Stimulated activated CD4-positive, alpha-beta T cell treated with anti-CD3 and anti-CD28 coated beads, Interleukin-4, amount 100 ng/mL, for 4 hours (primary cell): Measurements from ENCODE around the gene GGT1.
A peak's percentile ranks its signal among the peaks of the same experiment; 100 is the strongest.
"Not testable (repeated sequence)": the region's sequence is repeated elsewhere in the genome, so short reads cannot be mapped to it uniquely, and the experiment has no call there.

Experiments used
- DNase-seq, 2 experiments: peaks; one replicate each; pipeline ENCODE4 v3.0.0-alpha.2; 2020

The GGT1 gene

DNA sequence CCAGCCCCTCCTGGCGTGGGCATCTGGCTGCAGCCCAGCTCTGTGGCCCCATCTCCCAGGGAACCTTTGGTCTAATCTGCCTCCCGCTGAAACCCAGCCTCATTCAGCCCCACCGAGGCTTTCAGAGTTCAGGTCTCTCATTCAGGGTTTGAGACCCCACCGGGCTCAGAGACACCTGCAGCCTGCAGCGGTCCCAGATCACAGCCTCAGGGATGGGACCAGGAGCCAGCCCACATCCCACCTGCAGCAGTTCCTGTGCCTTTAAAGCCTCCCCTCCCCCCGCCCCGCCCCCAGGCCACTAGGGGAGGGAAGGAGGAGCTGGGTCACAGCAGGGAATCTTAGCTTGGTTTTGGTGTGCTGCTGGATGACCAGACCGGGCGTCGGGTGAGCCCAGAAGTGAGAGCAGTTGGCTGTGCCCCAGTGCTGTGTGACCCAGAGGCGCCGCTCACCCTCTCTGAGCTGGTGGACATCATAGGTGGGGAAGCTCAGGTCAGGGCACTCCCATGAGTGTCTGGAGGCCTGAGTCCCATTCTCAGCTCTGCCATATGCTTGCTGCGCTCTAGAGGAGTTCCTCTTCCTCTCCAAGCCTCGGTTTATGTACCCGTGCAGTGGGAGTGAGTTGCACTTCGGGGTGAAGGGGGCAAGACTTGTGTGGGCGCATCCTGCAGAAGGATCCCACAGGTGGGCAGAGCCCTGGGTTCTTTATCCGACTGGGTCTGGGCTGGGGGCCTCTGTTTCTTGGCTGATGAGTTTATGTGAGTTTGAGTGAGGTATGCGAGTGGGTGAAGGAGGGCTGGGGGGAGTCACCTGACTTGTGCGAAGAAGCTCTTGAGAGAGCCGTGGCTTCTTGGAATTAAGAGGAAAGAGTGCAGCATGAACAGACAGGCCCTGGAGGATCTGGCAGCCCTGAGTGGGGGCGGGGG lies at the start of gene GGT1:
GGT1 (plus strand) TSS at position 347 of the 923 bp plus-strand sequence. CDS start 7,889 bp downstream, outside the sequence.
- not testable (repeated sequence) for DNase-seq

DNA sequence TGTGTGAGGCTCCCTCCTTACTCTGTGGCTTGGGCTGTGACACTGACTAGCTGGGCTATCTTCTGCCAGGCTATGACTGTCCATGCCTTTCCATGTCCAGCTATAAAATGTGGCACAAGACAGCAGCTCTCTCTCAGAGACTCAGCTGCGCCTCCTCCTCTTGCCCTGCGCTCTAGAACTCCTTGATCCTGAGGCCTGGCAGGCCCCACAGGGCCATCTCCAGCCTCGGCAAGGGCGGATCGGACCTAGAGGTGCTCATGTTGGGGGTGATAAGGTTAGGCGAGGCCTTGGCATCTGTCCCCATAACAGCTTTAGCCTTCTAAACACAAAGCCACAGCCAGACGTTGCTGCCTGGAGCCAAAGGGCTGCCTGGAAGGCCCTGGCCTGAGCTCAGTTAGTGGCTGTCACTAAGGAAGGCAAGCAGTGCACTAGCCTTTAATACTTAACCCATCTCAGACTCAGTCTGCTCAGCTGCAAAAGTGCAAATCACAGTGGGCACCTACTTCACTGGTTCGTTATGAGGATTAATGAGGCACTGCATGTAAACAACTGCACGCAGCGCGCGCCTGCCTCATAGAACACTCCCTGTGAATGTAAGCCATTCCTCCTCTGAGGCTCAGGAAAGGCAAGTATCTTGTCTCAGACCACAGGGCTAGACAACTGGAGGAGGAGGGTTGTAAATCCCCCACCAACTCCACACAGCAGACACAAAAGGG lies 49.2 kb upstream of the GGT1 start:
- no peak for DNase-seq

DNA sequence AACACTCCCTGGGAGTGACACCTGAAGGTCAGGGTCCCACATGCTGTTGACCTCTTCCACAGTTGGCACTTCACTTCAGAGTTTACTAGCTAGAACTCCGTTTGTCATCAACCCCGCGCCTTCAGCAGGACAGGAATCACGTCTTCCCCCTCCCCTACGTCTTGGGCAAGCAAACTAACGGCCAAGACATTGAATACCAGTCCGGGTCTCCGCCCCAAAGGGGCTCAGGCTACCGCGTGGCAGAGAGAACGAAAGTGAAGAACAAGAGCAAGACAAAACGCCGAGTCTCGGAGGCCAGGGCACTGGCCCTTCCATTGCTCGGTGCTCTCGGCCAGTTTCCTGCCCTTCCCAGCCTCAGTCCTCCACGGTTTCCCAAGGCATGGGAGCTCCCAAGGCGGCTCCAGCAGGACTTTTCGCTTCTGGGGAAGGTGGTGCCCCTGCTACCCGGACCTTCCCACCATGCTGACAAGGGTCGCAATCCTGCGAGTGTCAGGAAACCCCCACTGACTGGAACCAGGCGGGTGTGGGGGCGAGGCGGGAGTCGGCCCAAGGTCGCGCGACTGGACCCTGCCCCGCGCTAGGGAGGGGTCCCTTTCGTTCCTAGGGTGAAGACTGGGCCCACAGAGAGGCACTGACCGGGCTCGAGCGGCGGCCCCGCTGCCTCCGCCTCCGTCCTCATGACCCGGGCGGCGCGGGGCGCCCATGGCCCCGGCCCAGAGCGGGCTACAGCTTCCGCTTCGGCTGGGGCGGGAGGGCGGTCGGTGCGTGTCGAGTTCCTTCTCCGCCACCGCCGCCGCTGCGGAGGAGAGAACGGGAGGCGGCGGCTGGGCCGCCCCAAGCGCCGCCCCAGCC lies 48.5 kb upstream of the GGT1 start, which contains the start of gene GUCD1:
GUCD1 (minus strand) TSS at position 826 of the 852 bp plus-strand sequence; CDS start at position 679, 147 bp downstream.
- peak; percentile 20 to 35 for DNase-seq

DNA sequence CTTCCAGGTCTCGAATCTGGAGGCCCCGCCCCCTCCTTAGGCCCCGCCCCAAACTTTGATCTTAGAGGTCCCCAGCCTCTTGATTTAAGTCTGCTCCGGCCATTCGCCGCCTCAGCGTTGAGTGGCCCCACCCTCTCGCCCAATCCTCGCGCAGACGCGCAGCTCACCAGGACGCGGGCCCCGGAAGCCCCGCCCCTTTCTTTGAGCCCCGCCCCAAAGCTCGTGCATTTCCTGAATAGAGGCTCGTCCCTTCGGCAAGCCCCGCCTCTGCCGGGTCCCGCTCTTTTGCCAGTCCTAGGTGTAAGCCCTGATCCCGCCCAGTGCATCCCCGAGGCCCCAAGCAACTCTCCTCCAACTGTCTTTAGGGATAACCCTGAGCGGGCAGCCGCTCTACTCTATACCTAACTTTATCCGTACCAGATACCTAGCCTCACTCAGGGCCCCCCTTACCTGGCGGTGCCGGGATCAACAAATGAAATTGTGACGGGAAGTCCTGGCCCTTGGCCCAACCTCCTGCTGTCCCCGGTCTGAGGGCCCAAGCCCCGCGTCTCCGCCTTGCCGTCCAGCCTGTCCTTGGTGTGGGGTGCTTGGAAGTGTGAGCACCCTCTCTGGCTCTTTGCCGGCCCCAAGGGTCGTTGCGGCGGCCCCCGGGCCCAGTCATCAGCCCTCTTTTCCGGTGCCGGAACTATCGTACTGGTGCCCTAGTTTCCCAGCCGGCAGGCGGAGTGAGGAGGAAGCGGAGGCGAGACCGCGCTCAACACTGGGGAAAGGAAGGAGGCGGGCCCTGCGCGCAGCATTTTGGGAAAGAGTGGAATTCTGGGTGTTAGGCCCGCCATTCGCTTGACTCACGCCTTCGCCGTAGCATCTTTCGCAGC lies 47.6 kb upstream of the GGT1 start, which contains the start of gene SNRPD3:
SNRPD3 (plus strand) TSS at position 835 of the 875 bp plus-strand sequence. CDS start 1,676 bp downstream, outside the sequence.
- DNase-seq: peak; percentile 99 to 100

DNA sequence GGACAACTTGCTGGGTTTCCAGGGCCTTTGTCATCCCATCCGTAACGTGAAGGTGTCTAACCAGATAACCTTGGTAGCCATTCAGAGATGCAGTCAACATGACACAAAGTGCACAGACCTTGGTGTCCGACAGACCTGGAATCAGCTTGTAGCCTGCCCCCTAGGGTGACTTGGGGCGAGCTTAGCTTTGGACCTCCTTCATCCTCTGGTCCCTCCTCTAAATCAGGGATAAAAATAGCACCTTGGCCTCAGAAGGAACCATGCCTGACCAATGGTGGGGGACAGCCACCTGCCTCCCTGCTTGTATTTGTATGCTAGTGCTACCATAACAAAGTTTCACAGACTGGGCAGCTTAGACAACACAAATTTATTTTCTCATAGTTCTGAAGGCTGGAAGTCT lies 43.5 kb upstream of the GGT1 start:
- no peak for DNase-seq

DNA sequence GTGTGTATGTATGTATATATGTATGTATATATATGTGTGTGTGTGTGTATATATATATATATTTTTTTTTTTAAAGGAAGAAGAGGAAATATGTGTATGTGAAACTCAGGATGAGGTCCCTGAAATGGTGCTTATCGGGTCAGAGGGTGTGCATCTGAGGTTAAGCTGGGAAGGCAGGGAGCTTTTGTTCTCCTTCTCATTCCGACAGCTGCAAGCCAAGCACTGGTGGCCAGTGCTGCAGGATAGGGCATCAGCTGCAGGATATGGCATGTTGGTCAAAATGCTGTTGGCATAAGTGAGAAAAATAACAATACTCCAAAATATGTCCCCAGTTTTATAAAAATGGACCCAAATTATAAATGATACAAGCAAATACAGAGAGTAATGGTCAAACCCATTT lies 39.7 kb upstream of the GGT1 start:
- no peak for DNase-seq

DNA sequence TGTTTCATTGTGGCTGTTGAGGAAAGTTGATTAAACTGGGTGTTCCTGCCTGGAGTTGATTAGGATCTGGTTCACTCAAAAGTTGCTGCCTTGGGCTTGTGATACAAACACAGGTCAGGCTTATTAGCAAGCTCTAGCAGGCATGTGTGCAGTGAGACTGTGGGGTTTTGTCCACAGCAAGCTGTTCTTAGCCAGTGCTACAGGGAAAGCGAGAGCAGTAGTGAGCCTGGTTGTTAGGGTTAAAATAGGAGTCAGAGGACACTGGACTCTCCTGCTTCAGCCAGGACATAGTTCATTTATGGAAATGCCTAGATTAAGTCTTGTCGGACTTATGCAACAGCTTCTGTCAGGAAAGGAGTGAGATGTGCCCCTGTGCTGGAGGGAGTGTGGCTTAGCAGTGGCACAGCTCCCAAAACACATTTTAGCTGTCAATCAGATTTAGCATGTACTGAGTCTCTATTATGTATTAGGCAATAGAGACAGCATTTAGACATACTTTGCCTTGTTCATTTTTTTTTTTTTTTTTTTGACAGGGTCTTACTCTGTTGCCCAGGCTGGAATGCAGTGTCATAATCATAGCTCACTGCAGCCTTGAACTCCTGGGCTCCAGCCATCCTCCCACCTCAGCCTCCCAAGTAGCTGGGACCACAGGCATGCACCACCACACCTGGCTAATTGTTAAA lies 38.5 kb upstream of the GGT1 start:
- no peak for DNase-seq

DNA sequence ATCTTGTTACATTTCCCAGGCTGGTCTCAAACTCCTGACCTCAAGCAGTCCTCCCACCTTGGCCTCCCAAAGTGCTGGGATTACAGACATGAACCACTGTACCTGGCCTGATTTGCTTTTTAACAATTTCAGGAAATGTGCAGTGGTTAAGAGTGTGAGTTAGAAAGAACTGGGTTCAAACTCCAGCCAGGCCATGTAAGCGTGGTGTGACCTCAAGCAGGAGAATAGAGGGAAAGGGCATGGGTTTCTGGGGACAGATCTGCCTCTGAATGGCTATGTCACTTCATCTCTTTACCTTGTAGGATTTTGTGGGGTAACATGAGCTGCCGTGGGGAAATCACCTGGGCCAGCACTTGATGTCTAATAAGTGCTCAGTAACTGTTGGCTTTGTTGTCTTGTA lies 37.9 kb upstream of the GGT1 start:
- DNase-seq: no peak

DNA sequence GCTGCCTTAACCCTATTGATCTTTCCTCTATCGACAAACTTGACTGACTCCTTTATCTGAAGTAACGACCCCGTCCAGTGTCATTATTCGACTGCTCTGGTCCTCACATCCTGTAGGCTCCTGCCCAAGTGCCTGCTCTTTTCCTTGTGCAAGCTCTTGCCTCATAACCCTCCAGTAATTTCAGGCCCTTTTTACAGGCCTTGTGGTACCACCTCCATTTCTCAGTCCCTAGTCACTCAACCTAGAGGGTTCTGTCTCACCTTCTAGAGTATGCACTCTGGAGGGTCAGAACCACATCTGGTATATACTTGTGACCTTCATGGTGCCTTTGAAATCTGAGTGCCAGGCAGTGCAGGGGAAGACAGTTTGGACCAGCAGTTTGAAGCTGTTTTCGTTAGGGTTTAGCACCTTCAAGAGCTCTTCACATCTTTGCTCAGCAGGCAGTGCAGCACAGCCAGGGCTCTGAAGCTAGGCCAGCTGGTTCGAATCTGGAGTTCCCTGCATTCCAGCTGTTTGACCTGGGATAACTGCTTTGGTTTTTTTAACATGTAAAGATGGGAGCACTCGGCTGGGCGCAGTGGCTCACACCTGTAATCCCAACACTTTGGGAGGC lies 36.0 kb upstream of the GGT1 start:
- DNase-seq: no peak

DNA sequence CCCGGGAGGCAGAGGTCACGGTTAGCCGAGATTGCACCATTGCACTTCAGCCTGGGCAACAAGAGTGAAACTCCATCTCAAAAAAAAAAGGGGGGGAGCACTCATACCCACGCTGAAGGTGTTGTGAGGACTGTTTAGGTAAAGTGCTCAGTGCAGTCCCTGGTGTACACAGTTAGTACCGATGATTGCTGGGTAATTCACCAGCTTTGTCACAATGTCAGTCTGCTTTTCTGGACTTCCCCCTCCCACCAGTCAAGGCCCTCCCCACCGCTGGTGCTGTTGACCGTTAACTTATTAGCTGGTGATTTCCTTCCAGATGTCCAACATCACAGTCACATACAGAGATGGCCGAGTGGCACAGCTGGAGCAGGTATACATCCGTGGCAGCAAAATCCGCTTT lies 35.3 kb upstream of the GGT1 start:
- no peak for DNase-seq

DNA sequence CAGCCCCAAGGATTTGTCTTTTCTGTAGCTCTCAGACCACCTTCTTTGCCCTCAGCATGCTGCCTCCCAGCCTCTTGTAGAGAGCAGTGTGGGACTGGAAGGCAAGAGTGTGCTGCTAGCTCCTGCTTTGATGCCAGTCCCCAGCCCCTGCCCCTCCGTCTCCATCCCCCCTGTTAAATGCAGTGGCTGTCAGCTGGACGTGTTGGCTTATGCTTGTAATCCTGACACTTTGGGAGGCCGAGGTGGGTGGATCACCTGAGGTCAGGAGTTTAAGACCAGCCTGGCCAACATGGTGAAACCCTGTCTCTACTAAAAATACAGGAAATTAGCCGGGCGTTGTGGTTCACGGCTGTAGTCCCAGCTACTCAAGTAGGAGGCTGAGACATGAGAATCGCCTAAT lies 31.7 kb upstream of the GGT1 start:
- DNase-seq: no peak

DNA sequence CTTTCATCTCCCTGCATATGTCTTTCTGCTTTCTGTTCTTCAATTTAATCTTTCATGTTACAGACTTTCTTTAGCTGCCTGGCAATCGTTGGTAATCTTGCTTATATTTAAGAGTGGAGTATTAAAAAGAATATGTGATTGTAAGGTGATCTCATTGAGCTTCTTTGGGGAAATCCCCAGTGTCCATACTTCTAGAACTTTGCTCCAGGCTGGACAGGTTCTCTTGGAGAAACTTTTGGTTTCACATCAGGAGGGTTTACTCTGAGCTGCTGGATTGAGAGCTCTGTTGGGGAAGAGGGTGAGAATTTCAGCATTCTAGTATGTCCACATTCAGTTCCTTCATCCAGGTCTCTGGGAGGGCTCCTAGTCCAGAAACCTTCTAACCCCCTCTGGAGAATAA lies 26.2 kb upstream of the GGT1 start:
- DNase-seq: no peak

DNA sequence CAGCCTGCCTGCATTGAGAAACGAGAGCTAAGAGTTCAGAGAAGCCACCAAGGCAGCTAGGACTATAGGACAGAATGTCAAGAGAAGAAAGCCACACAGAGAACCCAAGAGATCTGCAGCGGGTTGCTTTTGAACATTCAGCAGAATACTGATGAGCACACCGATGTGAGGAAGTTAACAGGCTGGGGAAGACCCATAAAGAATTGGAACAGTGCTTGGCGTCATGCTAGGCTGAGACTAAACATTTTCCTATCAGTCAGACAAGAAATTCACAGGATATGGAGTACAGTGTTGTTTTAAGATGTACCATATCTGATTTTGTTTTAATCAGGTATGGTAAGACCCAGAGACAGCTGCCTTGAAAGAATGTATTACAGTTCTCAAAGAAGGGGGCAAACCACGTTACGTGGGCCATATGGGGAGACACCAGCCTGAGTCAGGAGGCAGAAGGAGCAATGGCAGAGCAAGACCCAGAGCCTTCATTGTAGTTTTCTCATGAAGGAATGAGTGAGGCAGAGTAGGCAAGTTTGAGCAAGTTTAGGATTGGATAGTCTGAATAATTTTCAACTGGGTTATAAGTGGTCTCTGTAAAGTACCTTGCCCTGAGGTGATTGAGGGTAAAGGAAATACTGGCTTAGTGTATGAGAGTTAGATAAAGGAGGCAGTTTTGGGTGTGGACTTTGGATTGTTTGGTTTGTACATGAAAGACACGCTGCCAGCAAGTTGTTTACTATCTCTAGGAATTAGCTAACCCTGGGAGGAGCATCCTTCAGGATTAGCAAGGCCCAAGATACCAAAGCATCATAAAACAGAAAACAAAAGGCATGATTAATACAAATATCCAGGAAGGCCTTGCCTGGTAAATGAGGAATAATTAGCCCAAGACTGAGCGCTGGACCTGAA lies 24.4 kb upstream of the GGT1 start:
- DNase-seq: no peak

DNA sequence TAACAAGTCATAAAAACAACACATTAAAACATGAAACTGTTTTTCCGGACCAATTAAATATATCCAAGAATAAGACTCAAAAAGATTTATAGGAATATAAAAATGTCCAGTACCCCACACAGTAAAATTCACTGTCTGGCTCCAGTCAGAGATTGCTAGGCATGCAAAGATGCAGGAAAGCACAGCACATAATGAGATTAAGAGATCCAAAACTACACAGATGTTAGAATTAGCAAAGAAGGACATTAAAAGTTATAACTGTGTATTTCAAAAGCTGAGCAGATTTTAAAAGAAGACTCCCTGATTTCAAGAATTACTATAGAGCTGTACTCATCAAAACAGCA lies 23.8 kb upstream of the GGT1 start:
- DNase-seq: no peak

DNA sequence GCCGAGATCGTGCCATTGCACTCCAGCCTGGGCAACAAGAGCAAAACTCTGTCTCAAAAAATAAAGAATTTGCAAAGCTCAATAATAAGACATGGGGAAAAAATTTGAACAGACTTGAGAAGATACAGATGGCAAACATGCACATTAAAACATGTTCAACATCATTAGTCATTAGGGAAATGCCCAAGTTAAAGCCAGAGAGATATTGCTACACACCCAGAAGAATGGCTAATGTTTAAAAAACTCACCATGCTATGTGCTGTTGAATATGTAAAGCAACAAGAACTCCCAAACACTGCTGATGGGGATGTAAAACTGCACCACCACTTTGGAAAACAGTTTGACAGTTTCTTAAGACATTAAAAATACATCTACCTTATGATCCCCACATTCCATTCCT lies 22.7 kb upstream of the GGT1 start:
- no peak for DNase-seq

DNA sequence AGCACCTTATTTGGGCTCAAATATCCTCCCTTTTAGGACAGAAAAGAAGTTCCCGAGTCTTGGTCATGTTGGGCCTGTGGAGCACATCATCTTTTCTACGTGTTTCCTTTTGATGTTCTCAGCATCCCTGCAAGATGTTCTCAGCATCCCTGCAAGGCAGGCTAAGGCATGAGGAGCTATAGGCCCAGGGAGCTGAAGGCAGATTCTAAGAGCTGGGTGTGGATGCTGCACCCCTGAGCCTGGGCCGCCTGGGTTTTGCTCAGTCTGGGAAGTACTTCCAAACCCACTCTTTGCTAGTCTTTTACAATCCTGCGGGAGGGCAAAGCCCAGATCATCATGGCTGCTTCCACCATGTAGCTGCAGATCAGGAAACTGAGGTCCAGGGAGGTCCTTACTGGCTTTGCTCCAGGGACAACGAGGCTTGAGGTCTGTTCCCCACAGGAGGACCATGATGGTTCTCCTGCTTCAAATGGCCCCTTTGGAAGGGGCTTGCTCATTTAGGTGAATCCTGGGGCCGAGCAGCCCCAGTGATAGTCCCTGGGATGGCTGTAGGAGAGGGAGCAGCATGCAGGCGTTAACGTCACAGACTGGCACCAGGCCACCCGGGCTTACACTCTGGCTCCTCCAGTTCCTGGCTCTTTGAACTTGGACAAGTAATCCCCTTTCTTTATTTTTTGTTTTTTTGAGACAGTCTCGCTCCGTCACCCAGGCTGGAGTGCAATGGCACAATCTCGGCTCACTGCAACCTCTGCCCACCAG lies 20.8 kb upstream of the GGT1 start:
- DNase-seq: no peak

DNA sequence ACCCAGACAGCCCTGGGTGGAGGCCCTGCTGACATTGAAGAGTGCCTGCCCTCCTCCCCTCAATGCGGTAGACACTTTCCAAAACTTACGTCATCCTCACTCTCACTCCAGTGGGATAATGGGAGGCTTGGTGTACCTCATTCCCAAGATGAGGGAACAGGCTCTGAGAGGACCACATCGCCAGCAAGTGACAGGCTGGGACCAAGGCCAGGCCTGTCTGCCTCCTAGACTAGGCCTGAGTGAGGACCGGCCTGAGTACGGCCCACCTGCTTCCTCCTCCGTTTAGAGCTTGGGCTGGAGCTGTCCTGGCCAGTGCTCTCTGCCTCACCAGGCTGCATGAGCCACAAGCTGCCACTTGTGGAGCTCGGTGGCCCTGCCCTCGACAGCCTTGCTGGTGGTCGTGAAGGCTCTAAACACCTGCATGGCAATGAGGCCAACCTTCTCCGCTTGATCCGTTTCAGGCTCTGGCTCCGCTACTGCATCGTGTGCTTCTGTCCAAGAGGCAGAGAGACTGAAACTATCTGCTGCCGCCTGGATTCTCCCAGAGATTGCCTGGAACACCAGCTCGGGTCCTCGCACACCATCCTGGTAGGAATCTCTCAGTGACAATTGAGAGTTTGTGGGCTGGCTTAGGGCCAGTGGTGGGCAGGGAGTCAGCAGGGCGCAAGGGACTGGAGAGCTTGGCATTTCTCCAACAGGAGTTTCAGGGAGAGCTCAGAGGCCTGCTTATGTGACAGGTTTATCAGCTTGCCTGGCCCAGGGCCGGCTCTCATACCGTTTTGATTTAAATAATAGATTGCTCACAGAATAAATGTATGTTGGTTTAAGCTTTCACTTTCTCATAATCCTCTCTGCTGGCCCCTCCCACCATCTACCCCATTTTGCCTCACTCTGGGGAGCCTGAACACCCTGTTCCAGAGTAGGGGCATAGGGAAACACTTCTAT lies 19.5 kb upstream of the GGT1 start:
- no peak for DNase-seq
